Endothelial cell of umbilical vein (primary cell): ENCODE results near the gene LGI4. TPM values are rescaled to one million over a fixed set of nuclear protein-coding genes. Genes with fewer than 3 reads are reported as not detected.

ENCODE experiments used
- BruUV-seq: library from RNA; stranded (reverse); fragments of 400-500 nt; replicated peaks from 2 replicates; lab custom pipeline; 2021; lab: Mats Ljungman, UMichigan
- CTCF ChIA-PET: fragments of 300-600, 350-600 bp; sonication (Branson Sonifier 250); formaldehyde crosslinking; loops from one replicate; lab custom pipeline; 2021; ENCODE audit warnings: antibody characterized with exemption, inconsistent platforms; lab: Charles Lee
- POLR2A ChIA-PET: fragments of 300-600, 350-600 bp; sonication (Branson Sonifier 250); formaldehyde crosslinking; loops from one replicate; lab custom pipeline; 2021; ENCODE audit warnings: antibody characterized with exemption, inconsistent platforms; lab: Charles Lee
- DNase-seq: peaks from one replicate; pipeline ENCODE4 v3.0.0-alpha.2; 2011; ENCODE audit warnings: low read depth, low spot score
- FAIRE-seq: peaks from 2 replicates; lab custom pipeline; 2011; peaks lifted over from hg19 to GRCh38; lab: Jason Lieb, UNC
- H2AFZ ChIP-seq: 2 replicates; pipeline ENCODE4 v1.6.0; 2012; ENCODE audit warnings: low read depth, low read length, control low read depth, inconsistent platforms
- H3K27ac ChIP-seq: 2 replicates; pipeline ENCODE4 v1.5.1; 2011; ENCODE audit warnings: low read depth, mild to moderate bottlenecking, control low read depth, low read length, moderate library complexity; ENCODE audit not compliant: insufficient read depth
- H3K27me3 ChIP-seq, 2 experiments: 2 replicates each; pipeline versions ENCODE4 v1.6.0 to v1.6.1; 2011; ENCODE audit warnings: low read length in 2 of 2, mixed read lengths in 1 of 2; ENCODE audit not compliant: control insufficient read depth in 2 of 2, insufficient read depth in 2 of 2
- H3K36me3 ChIP-seq, 2 experiments: 2 replicates in 1 of 2; 3 replicates in 1 of 2; pipeline ENCODE4 v1.5.1; 2011; ENCODE audit warnings: low read length in 2 of 2, mild to moderate bottlenecking in 1 of 2, moderate library complexity in 1 of 2; ENCODE audit not compliant: control insufficient read depth in 2 of 2, insufficient read depth in 2 of 2; ENCODE audit errors: extremely low read depth in 1 of 2
- H3K4me1 ChIP-seq: 3 replicates; pipeline ENCODE4 v1.5.1; 2011; ENCODE audit warnings: mild to moderate bottlenecking, low read length; ENCODE audit not compliant: control insufficient read depth, insufficient read depth; ENCODE audit errors: extremely low read depth
- H3K4me2 ChIP-seq: 2 replicates; pipeline ENCODE4 v1.6.1; 2011; ENCODE audit warnings: low read length, control low read depth, mixed read lengths; ENCODE audit not compliant: insufficient read depth
- H3K4me3 ChIP-seq, 3 experiments: fragments of 200-600 bp in 1 of 3; sonication (generic), shearing (Covaris generic) in 1 of 3; replicated peaks in 1 of 3; 2 replicates each; pipeline ENCODE4 v1.5.1; 2011 to 2016; ENCODE audit warnings: control low read depth in 3 of 3, low read length in 3 of 3, mild to moderate bottlenecking in 2 of 3, inconsistent platforms in 1 of 3, low read depth in 1 of 3, moderate library complexity in 1 of 3; ENCODE audit not compliant: insufficient read depth in 1 of 3
- H3K79me2 ChIP-seq: 2 replicates; pipeline ENCODE4 v1.6.0; 2012; ENCODE audit warnings: low read length, inconsistent platforms; ENCODE audit not compliant: control insufficient read depth, insufficient read depth
- H3K9ac ChIP-seq: replicated peaks from 2 replicates; pipeline ENCODE3; 2011; ENCODE audit warnings: low read length, control low read depth; ENCODE audit not compliant: insufficient read depth; ENCODE audit errors: extremely low read depth
- H3K9me1 ChIP-seq: replicated peaks from 3 replicates; pipeline ENCODE4 v1.6.0; 2011; ENCODE audit warnings: mild to moderate bottlenecking, low read length; ENCODE audit not compliant: control insufficient read depth, insufficient read depth; ENCODE audit errors: extremely low read depth
- H3K9me3 ChIP-seq: replicated peaks from 2 replicates; pipeline ENCODE4 v1.5.1; 2012; ENCODE audit warnings: low read length, inconsistent platforms; ENCODE audit not compliant: control insufficient read depth, insufficient read depth
- H4K20me1 ChIP-seq: replicated peaks from 2 replicates; pipeline ENCODE3; 2011; ENCODE audit warnings: mild to moderate bottlenecking, low read length; ENCODE audit not compliant: control insufficient read depth, insufficient read depth; ENCODE audit errors: extremely low read depth
- EZH2 ChIP-seq: IDR thresholded peaks from 2 replicates; pipeline ENCODE4 v1.6.1; 2012; ENCODE audit warnings: borderline replicate concordance, low read depth, mild to moderate bottlenecking, moderate library complexity, low read length, inconsistent platforms; ENCODE audit not compliant: severe bottlenecking
- FOS ChIP-seq: IDR thresholded peaks from 2 replicates; pipeline ENCODE4 v1.6.1; 2011; ENCODE audit warnings: mild to moderate bottlenecking, low read length, moderate library complexity, borderline replicate concordance; ENCODE audit not compliant: insufficient read depth
- GATA2 ChIP-seq: IDR thresholded peaks from 2 replicates; pipeline ENCODE4 v1.7.0; 2011; ENCODE audit warnings: low read depth, mild to moderate bottlenecking, moderate library complexity, mixed read lengths, low read length; ENCODE audit not compliant: insufficient read length, insufficient read depth
- JUN ChIP-seq: IDR thresholded peaks from 2 replicates; pipeline ENCODE4 v1.6.1; 2011; ENCODE audit warnings: borderline replicate concordance, low read depth; ENCODE audit not compliant: insufficient read length, insufficient read depth
- MYC ChIP-seq: IDR thresholded peaks from one replicate; pipeline ENCODE4 v1.6.1; 2011; ENCODE audit warnings: mild to moderate bottlenecking, low read depth, low read length
- POLR2A ChIP-seq: IDR thresholded peaks from 2 replicates; pipeline ENCODE4 v1.6.1; 2012; ENCODE audit warnings: low read depth, mild to moderate bottlenecking, control low read depth, low read length
- POLR2AphosphoS5 ChIP-seq: IDR thresholded peaks from 2 replicates; pipeline ENCODE4 v1.6.1; 2012; ENCODE audit warnings: low read depth, mild to moderate bottlenecking, control low read depth, low read length, moderate library complexity; ENCODE audit not compliant: insufficient read depth
- dilution Hi-C: fragments of 300-500 bp; cut with MboI; formaldehyde crosslinking; loops from one replicate; pipeline ENCODE4 v1.15.0; 2019; ENCODE audit warnings: low sequenced_read_pairs; ENCODE audit not compliant: extremely low pct_ligation_motif_present
- intact Hi-C: fragments of 100-400 bp; cut with micrococcal nuclease; formaldehyde crosslinking; loops from one replicate; pipeline ENCODE4 v1.10.0; 2022
- polyA plus RNA-seq, 4 experiments: library from polyadenylated mRNA; depleted of rRNA in 3 of 4; stranded (reverse) in 3 of 4; unstranded in 1 of 4; fragments of >200 nt; gene quantifications; 2 replicates each; pipeline versions ENCODE4 v1.2.1 to v1.2.3, GENCODE V29; 2011 to 2012; ENCODE audit warnings: missing spikeins in 1 of 4
- total RNA-seq: library from RNA; stranded (reverse); gene quantifications from 2 replicates; pipeline ENCODE4 v1.2.3, GENCODE V29; 2021
- TF ChIP-seq, protein P1 (sequence below): IDR thresholded peaks from 2 replicates; pipeline ENCODE4 v1.6.1; 2011; ENCODE audit not compliant: insufficient read depth, insufficient read length
- TF ChIP-seq, protein P2 (sequence below), 2 donors: IDR thresholded peaks; 1 replicate in 1 of 2; 2 replicates in 1 of 2; pipeline ENCODE4 v1.5.1; 2011; ENCODE audit warnings: low read length in 2 of 2, mild to moderate bottlenecking in 2 of 2, moderate library complexity in 2 of 2, control low read depth in 1 of 2, inconsistent platforms in 1 of 2, low read depth in 1 of 2; ENCODE audit not compliant: insufficient read depth in 1 of 2; ENCODE audit errors: extremely low read depth in 1 of 2

LGI4 gene
- total and polyA plus RNA-seq, 2 donors (not counting 3 experiments of a cell fraction or from before 2014, with no cell fraction given) = not detected

DNA sequence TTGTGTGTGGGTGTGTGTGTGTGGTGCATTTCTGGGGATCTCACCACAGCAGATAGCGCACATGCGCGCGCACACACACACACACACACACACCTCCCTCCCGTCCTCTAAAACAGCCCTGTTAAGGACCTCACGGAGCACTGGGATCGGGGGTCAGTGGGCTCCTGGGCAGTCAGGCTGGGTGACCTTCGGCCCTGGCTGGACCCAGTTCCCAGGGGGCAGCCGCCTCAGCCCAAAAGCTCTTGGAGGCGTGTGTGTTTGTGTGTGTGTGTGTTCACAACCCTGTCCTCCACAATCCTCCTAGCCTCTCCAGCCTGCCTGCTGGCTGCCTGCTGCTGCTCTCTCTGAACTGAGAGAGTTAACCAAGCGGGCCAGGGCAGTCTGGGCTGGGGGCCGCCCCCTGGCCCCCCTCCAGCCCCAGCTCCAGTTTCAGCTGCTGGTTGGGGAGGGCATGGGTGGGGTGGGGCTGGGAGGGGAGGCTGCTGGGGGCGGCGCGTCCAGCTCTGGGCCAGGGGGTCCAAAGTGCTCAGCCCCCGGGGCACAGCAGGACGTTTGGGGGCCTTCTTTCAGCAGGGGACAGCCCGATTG is 3.5 kb upstream of the LGI4 start, which contains the start of gene FXYD1:
Gene FXYD1 (plus strand): TSS at position 520 of the 588 bp plus-strand sequence. CDS start 1,256 bp downstream, outside the sequence.
- Histone ChIP-seq H3K36me3 (no peaks in the 10 kb centered on the region), H3K4me3 (no peak within 1 kb of the TSS), H3K4me1 (peaks cover 11% of the 10 kb centered on the region), H3K4me2 (no peak within 1 kb of the TSS), H2AFZ (no peak within 1 kb of the TSS), H4K20me1 (no peaks in the 10 kb centered on the region), H3K9ac (no peak within 1 kb of the TSS), H3K9me3 (no peaks in the 10 kb centered on the region), H3K27me3 (peaks cover 5 to 7% of the 10 kb centered on the region in 2 experiments), H3K27ac (no peak within 1 kb of the TSS), H3K9me1 (no peaks in the 10 kb centered on the region), H3K79me2 (no peaks in the 10 kb centered on the region)
- DNase-seq (no peak), FAIRE-seq (no peak)
- dilution Hi-C loops = no loop called here
- POLR2A ChIA-PET = no interaction called here
- TF ChIP-seq POLR2AphosphoS5 (no peak), GATA2 (no peak), POLR2A (no peak), MYC (no peak), EZH2 (no peak), JUN (no peak), FOS (no peak)
- TF ChIP-seq, protein P1, sequence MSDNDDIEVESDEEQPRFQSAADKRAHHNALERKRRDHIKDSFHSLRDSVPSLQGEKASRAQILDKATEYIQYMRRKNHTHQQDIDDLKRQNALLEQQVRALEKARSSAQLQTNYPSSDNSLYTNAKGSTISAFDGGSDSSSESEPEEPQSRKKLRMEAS = no peak
- TF ChIP-seq, protein P2, sequence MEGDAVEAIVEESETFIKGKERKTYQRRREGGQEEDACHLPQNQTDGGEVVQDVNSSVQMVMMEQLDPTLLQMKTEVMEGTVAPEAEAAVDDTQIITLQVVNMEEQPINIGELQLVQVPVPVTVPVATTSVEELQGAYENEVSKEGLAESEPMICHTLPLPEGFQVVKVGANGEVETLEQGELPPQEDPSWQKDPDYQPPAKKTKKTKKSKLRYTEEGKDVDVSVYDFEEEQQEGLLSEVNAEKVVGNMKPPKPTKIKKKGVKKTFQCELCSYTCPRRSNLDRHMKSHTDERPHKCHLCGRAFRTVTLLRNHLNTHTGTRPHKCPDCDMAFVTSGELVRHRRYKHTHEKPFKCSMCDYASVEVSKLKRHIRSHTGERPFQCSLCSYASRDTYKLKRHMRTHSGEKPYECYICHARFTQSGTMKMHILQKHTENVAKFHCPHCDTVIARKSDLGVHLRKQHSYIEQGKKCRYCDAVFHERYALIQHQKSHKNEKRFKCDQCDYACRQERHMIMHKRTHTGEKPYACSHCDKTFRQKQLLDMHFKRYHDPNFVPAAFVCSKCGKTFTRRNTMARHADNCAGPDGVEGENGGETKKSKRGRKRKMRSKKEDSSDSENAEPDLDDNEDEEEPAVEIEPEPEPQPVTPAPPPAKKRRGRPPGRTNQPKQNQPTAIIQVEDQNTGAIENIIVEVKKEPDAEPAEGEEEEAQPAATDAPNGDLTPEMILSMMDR (IDR thresholded peaks at IDR 0.05; ENCODE audit: extremely low read depth in 1 of 2, insufficient read depth in 1 of 2, low read depth in 1 of 2, low read length in 2 of 2) = no peak
- intact Hi-C loops = no loop called here
- no TSS peak for BruUV-seq
- CTCF ChIA-PET = interaction anchor here (4.8 kb wide), 1 partner anchor 71 kb away, joined by 52 read pairs; no protein-coding TSS in a partner anchor
